GM18517 (cell line): ENCODE measurements around the gene ATP6V1C2.
"Not testable (repeated sequence)": the region's sequence is repeated elsewhere in the genome, so short reads cannot be mapped to it uniquely, and the experiment has no call there.

Experiments used
- ATAC-seq: cut with Tn5 transposase; IDR thresholded peaks from one replicate; pipeline ENCODE4 v1.9.1; 2021; ENCODE audit warnings: mild to moderate bottlenecking, moderate library complexity; ENCODE audit not compliant: unreplicated experiment

The ATP6V1C2 gene

GRCh38 chr2:10765461-10765860, 44.0 kb downstream of the ATP6V1C2 start:
- ATAC-seq = no peak

- no peak for ATAC-seq
Observed at GRCh38 chr2:10765914-10766313, 44.5 kb downstream of the ATP6V1C2 start.

- ATAC-seq = no peak
Observed at GRCh38 chr2:10768063-10768507, 46.7 kb downstream of the ATP6V1C2 start.

GRCh38 chr2:10770956-10771750, 49.7 kb downstream of the ATP6V1C2 start:
- no peak for ATAC-seq

GRCh38 chr2:10771786-10772185, 50.4 kb downstream of the ATP6V1C2 start:
- ATAC-seq = no peak

- no peak for ATAC-seq
Observed at GRCh38 chr2:10772201-10772867, 50.9 kb downstream of the ATP6V1C2 start.

- no peak for ATAC-seq
Observed at GRCh38 chr2:10772868-10773215, 51.4 kb downstream of the ATP6V1C2 start.

GRCh38 chr2:10773821-10774341, 52.5 kb downstream of the ATP6V1C2 start:
- ATAC-seq = no peak

GRCh38 chr2:10774394-10774793, 53.0 kb downstream of the ATP6V1C2 start:
- no peak for ATAC-seq

- ATAC-seq = no peak
Observed at GRCh38 chr2:10775021-10775780, 53.8 kb downstream of the ATP6V1C2 start.

GRCh38 chr2:10775831-10776230, 54.4 kb downstream of the ATP6V1C2 start:
- ATAC-seq = no peak

GRCh38 chr2:10776231-10776977, 55.0 kb downstream of the ATP6V1C2 start:
- ATAC-seq = no peak

GRCh38 chr2:10777111-10777841, 55.8 kb downstream of the ATP6V1C2 start:
- ATAC-seq = no peak

GRCh38 chr2:10777842-10778723, 56.7 kb downstream of the ATP6V1C2 start:
- no peak for ATAC-seq

- no peak for ATAC-seq
Observed at GRCh38 chr2:10778724-10779115, 57.3 kb downstream of the ATP6V1C2 start.

GRCh38 chr2:10779776-10780490, 58.5 kb downstream of the ATP6V1C2 start:
- no peak for ATAC-seq

GRCh38 chr2:10780491-10780820, 59.0 kb downstream of the ATP6V1C2 start:
- no peak for ATAC-seq

- ATAC-seq = not testable (repeated sequence)
Observed at GRCh38 chr2:10780821-10781220, 59.4 kb downstream of the ATP6V1C2 start.

GRCh38 chr2:10781746-10782145, 60.3 kb downstream of the ATP6V1C2 start:
- ATAC-seq = no peak
